Trophoblast cell (in vitro differentiated cells and primary cell): ENCODE results near the gene SLX4IP.

Source experiments
- DNase-seq, 2 donors: peaks; one replicate each; pipeline ENCODE4 v3.0.0-alpha.2; 2016
- H2AFZ ChIP-seq: 2 replicates; pipeline ENCODE4 v1.6.1; 2013; ENCODE audit warnings: low read length, moderate library complexity, mild to moderate bottlenecking; ENCODE audit not compliant: insufficient read depth, poor library complexity
- H2AK5ac ChIP-seq: 2 replicates; pipeline ENCODE4 v1.6.1; 2013; ENCODE audit warnings: mild to moderate bottlenecking, low read length
- H2BK120ac ChIP-seq: 2 replicates; pipeline ENCODE4 v1.6.1; 2013; ENCODE audit warnings: low read length, mild to moderate bottlenecking, moderate library complexity; ENCODE audit not compliant: insufficient read depth, poor library complexity
- H2BK12ac ChIP-seq: 2 replicates; pipeline ENCODE4 v1.6.1; 2013; ENCODE audit warnings: mild to moderate bottlenecking, low read length, moderate library complexity
- H2BK5ac ChIP-seq: 2 replicates; pipeline ENCODE4 v1.6.1; 2013; ENCODE audit warnings: low read length, low read depth, moderate library complexity, mild to moderate bottlenecking; ENCODE audit not compliant: poor library complexity
- H3K14ac ChIP-seq: 2 replicates; pipeline ENCODE4 v1.6.1; 2013; ENCODE audit warnings: mild to moderate bottlenecking, low read length
- H3K18ac ChIP-seq: 2 replicates; pipeline ENCODE4 v1.6.1; 2013; ENCODE audit warnings: mild to moderate bottlenecking, low read length
- H3K23ac ChIP-seq: 2 replicates; pipeline ENCODE4 v1.6.1; 2013; ENCODE audit warnings: low read length
- H3K27ac ChIP-seq: 2 replicates; pipeline ENCODE4 v1.5.1; 2013; ENCODE audit warnings: low read depth, mild to moderate bottlenecking, inconsistent platforms, low read length, moderate library complexity
- H3K27me3 ChIP-seq: 2 replicates; pipeline ENCODE4 v1.6.1; 2013; ENCODE audit warnings: inconsistent platforms, mild to moderate bottlenecking, low read length, moderate library complexity; ENCODE audit not compliant: insufficient read depth
- H3K36me3 ChIP-seq, 2 experiments: 1 replicate in 1 of 2; 2 replicates in 1 of 2; pipeline ENCODE4 v1.6.1; 2013; ENCODE audit warnings: low read length in 2 of 2, mild to moderate bottlenecking in 2 of 2, moderate library complexity in 1 of 2; ENCODE audit not compliant: insufficient read depth in 2 of 2, control insufficient read depth in 1 of 2
- H3K4ac ChIP-seq: 2 replicates; pipeline ENCODE4 v1.6.1; 2013; ENCODE audit warnings: low read depth, mild to moderate bottlenecking, low read length, moderate library complexity
- H3K4me1 ChIP-seq, 2 experiments: 1 replicate in 1 of 2; 2 replicates in 1 of 2; pipeline ENCODE4 v1.6.1; 2013; ENCODE audit warnings: low read length in 2 of 2, mild to moderate bottlenecking in 2 of 2, moderate library complexity in 1 of 2; ENCODE audit not compliant: insufficient read depth in 2 of 2, control insufficient read depth in 1 of 2
- H3K4me2 ChIP-seq: 2 replicates; pipeline ENCODE4 v1.6.1; 2013; ENCODE audit warnings: inconsistent platforms, mild to moderate bottlenecking, low read length, moderate library complexity
- H3K4me3 ChIP-seq: 2 replicates; pipeline ENCODE4 v1.5.1; 2013; ENCODE audit warnings: mild to moderate bottlenecking, low read depth, low read length, inconsistent platforms
- H3K79me1 ChIP-seq: one replicate; pipeline ENCODE4 v1.6.1; 2013; ENCODE audit warnings: low read length
- H3K79me2 ChIP-seq: 2 replicates; pipeline ENCODE4 v1.6.1; 2013; ENCODE audit warnings: low read length, mild to moderate bottlenecking; ENCODE audit not compliant: control insufficient read depth, insufficient read depth, poor library complexity
- H3K9ac ChIP-seq: 2 replicates; pipeline ENCODE4 v1.6.1; 2013; ENCODE audit warnings: mild to moderate bottlenecking, low read length
- H3K9me3 ChIP-seq: 2 replicates; pipeline ENCODE4 v1.6.1; 2013; ENCODE audit warnings: low read depth, mild to moderate bottlenecking, control low read depth, inconsistent platforms, low read length; ENCODE audit not compliant: insufficient read depth
- H4K12ac ChIP-seq: 2 replicates; pipeline ENCODE4 v1.6.1; 2013; ENCODE audit warnings: low read depth, mild to moderate bottlenecking, low read length, moderate library complexity
- H4K8ac ChIP-seq: 2 replicates; pipeline ENCODE4 v1.6.1; 2013; ENCODE audit warnings: low read depth, mild to moderate bottlenecking, low read length, moderate library complexity
- H4K91ac ChIP-seq: one replicate; pipeline ENCODE4 v1.6.1; 2013; ENCODE audit warnings: low read depth, mild to moderate bottlenecking, low read length, moderate library complexity
- WGBS: extraction: QIAGEN DNeasy Blood & Tissue Kit; methylation state at CpG from one replicate; pipeline ENCODE4 v1.1.7; 2013; ENCODE audit warnings: missing lambda C conversion rate; ENCODE audit not compliant: insufficient read length, insufficient coverage; ENCODE audit errors: extremely low coverage; 5-methylcytosine and 5-hydroxymethylcytosine counted together

The SLX4IP gene

GRCh38 chr20:10492844-10493243 lies 57.7 kb downstream of the SLX4IP start:
- no peaks in the 10 kb centered on the region for H3K79me1 ChIP-seq
- H4K12ac ChIP-seq = no peak overlapping the region
- WGBS = no CpG with 5 or more reads among the region's 2 CpGs
- H3K27me3 ChIP-seq = no peaks in the 10 kb centered on the region
- no peaks in the 10 kb centered on the region for H3K9me3 ChIP-seq
- H3K4me1 ChIP-seq = peaks cover 0 to 3% of the 10 kb centered on the region in 2 experiments
- H3K18ac ChIP-seq = no peak overlapping the region
- H2AK5ac ChIP-seq = no peak overlapping the region
- H3K4me3 ChIP-seq = no peak overlapping the region
- H3K4ac ChIP-seq = no peak overlapping the region
- H3K4me2 ChIP-seq = no peak overlapping the region
- H4K8ac ChIP-seq = no peak overlapping the region
- H2AFZ ChIP-seq = no peak overlapping the region
- no peak overlapping the region for H3K27ac ChIP-seq
- no peaks in the 10 kb centered on the region for H3K36me3 ChIP-seq
- no peaks in the 10 kb centered on the region for H3K79me2 ChIP-seq
- H4K91ac ChIP-seq = no peak overlapping the region
- H2BK12ac ChIP-seq = no peak overlapping the region
- no peak for DNase-seq
- H2BK5ac ChIP-seq = no peak overlapping the region
- no peak overlapping the region for H3K23ac ChIP-seq
- H3K14ac ChIP-seq = no peak overlapping the region
- no peak overlapping the region for H2BK120ac ChIP-seq
- H3K9ac ChIP-seq = no peak overlapping the region

- Histone ChIP-seq H4K91ac (no peak overlapping the region), H3K79me2 (no peaks in the 10 kb centered on the region), H4K8ac (no peak overlapping the region), H2BK5ac (no peak overlapping the region), H3K27ac (no peak overlapping the region), H2AFZ (no peak overlapping the region), H2BK12ac (no peak overlapping the region), H3K18ac (no peak overlapping the region), H3K4me2 (no peak overlapping the region), H3K9ac (no peak overlapping the region), H3K36me3 (no peaks in the 10 kb centered on the region), H3K4ac (no peak overlapping the region), H4K12ac (no peak overlapping the region), H3K4me3 (no peak overlapping the region), H3K79me1 (no peaks in the 10 kb centered on the region), H3K4me1 (peaks cover 0 to 5% of the 10 kb centered on the region in 2 experiments), H3K9me3 (no peaks in the 10 kb centered on the region), H3K14ac (no peak overlapping the region), H3K27me3 (no peaks in the 10 kb centered on the region), H2AK5ac (no peak overlapping the region), H3K23ac (no peak overlapping the region), H2BK120ac (no peak overlapping the region)
- no CpG with 5 or more reads among the region's 2 CpGs for WGBS
- no peak for DNase-seq
Measured at GRCh38 chr20:10495173-10495572, 60.1 kb downstream of the SLX4IP start.

- H3K4me3 ChIP-seq = no peak overlapping the region
- no peak overlapping the region for H3K14ac ChIP-seq
- no peaks in the 10 kb centered on the region for H3K36me3 ChIP-seq
- no peaks in the 10 kb centered on the region for H3K27me3 ChIP-seq
- no peaks in the 10 kb centered on the region for H3K9me3 ChIP-seq
- H3K23ac ChIP-seq = no peak overlapping the region
- no peak overlapping the region for H4K12ac ChIP-seq
- peaks cover 0 to 6% of the 10 kb centered on the region in 2 experiments for H3K4me1 ChIP-seq
- no peak overlapping the region for H2BK12ac ChIP-seq
- DNase-seq = no peak
- H2BK5ac ChIP-seq = no peak overlapping the region
- no peaks in the 10 kb centered on the region for H3K79me1 ChIP-seq
- no peak overlapping the region for H4K8ac ChIP-seq
- H3K4ac ChIP-seq = no peak overlapping the region
- no peak overlapping the region for H3K18ac ChIP-seq
- WGBS = no CpG with 5 or more reads among the region's 2 CpGs
- no peak overlapping the region for H2AFZ ChIP-seq
- H3K9ac ChIP-seq = no peak overlapping the region
- H3K79me2 ChIP-seq = no peaks in the 10 kb centered on the region
- H2BK120ac ChIP-seq = no peak overlapping the region
- no peak overlapping the region for H2AK5ac ChIP-seq
- H3K27ac ChIP-seq = no peak overlapping the region
- H4K91ac ChIP-seq = peak overlapping the region; percentile 47
- no peak overlapping the region for H3K4me2 ChIP-seq
Measured at GRCh38 chr20:10496465-10496864, 61.4 kb downstream of the SLX4IP start.

- Histone ChIP-seq H2AK5ac (no peak overlapping the region), H2AFZ (no peak overlapping the region), H3K4me1 (peaks cover 0 to 4% of the 10 kb centered on the region in 2 experiments), H3K27ac (no peak overlapping the region), H4K8ac (no peak overlapping the region), H2BK5ac (no peak overlapping the region), H3K4me3 (no peak overlapping the region), H3K79me1 (no peaks in the 10 kb centered on the region), H4K12ac (no peak overlapping the region), H3K4me2 (no peak overlapping the region), H3K9me3 (no peaks in the 10 kb centered on the region), H3K23ac (no peak overlapping the region), H3K36me3 (no peaks in the 10 kb centered on the region), H3K79me2 (no peaks in the 10 kb centered on the region), H2BK120ac (no peak overlapping the region), H3K18ac (no peak overlapping the region), H3K4ac (no peak overlapping the region), H3K27me3 (no peaks in the 10 kb centered on the region), H3K14ac (no peak overlapping the region), H2BK12ac (no peak overlapping the region), H3K9ac (no peak overlapping the region), H4K91ac (no peak overlapping the region)
- DNase-seq = no peak
- no CpG with 5 or more reads among the region's 2 CpGs for WGBS
Measured at GRCh38 chr20:10497283-10497682, 62.2 kb downstream of the SLX4IP start.
